ENCODE data around the gene OR10AD1.
"Not testable (repeated sequence)": the region's sequence is repeated elsewhere in the genome, so short reads cannot be mapped to it uniquely, and the experiment has no call there.

The OR10AD1 gene, protein sequence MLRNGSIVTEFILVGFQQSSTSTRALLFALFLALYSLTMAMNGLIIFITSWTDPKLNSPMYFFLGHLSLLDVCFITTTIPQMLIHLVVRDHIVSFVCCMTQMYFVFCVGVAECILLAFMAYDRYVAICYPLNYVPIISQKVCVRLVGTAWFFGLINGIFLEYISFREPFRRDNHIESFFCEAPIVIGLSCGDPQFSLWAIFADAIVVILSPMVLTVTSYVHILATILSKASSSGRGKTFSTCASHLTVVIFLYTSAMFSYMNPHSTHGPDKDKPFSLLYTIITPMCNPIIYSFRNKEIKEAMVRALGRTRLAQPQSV

DNA sequence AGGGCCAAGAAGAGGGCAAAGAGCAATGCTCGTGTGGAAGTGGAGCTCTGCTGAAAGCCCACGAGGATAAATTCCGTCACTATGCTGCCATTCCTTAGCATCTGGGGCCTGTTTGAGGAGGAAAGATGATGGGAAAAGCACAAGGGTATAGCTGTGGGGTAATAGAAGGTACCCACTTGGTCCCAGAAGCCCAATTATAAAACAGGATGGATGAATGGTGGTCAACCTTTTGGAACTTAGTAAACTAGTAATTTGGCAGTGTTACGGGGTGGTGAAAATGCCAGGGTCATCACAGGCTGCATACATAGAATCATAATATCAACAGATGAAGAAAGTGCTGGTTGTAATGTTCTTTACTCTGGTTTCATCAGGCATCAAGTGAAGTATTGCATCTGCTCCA is at the start of gene OR10AD1:
Gene OR10AD1 (minus strand): TSS at position 101 of the 400 bp plus-strand sequence. CDS start 0 bp downstream, at position 101.
- no peak for DNase-seq (ENCODE audit: low spot score)

DNA sequence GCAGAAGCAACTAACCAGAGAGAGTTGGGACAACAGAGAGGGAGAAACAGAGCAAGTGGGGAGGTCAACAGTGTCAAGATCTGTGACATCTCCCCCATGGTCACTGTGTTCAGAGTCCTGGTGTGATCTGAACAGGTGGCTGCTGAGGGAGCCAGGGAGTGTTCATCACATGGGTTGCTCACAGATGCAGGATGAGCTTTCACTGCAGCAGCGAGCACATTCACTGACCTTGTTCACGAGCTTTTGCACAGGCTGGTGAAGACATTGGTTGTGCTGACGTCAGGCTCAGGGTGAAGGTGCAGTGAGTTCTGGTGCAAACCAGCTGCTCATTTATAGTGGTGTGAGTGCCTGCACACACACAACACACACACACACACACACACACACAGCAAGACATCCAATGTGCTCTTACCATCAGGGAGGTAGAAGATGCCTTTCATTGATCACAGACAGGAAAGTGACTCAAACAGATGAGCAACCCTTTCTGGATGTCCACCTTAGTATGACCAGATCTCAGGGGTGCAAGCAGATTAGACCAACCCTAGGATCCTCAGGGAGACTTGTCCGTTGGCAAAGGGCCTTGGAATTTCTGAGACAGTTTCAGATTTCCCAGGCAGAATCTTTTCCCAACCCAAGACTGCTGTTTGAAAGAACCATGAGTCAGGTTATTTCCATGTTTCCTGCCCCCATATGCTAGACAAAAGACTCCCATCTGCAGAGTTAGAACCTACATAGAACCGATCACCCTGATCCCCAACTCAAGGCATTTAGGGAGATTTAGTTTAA is 44.3 kb upstream of the OR10AD1 start:
- no peak for DNase-seq (ENCODE audit: low spot score)

DNA sequence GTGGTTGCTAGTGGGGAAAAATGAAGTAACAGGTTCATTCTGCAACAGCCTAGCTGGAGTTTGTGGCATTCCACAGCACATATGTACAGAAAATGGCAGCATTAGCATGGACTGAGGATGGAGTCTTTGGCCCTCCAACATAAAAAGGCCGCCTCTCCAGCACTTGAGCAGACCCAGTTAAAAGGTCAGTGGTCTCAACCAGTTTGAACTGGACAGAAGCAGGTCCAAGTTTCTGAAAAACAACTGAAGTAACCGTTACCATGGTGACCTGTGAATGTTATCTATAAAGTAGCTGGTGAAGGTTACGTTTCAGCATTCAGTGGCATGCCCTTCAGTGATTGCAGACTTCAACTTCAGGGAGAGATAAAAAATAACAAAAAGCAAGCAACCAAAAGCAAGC is 34.1 kb upstream of the OR10AD1 start:
- no peak for DNase-seq (ENCODE audit: low spot score)

DNA sequence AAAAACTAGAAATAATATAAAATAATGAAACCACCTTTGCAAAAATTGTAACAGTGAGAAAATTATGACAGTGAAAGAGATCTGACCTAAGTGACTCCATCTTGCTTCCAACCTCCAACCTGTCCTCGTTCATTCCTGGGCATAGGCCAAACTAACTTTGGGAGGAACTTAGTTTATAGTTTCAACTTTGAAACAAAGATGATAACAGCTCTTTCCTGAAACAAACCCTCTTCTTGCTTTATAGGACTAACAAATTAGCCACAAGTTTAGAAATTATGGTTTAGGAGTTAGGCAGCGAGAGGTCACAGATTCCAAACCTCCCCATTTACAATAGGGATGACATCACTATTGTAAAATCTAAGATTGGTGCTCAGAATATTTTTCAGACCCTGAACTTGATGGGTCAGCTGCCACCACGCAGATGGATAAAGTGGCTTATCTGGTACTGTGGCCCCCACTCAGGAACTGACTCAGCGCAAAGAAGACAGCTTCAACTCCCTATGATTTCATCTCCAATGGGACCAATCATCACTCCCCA is 32.8 kb upstream of the OR10AD1 start:
- DNase-seq (ENCODE audit: low spot score), result no peak

DNA sequence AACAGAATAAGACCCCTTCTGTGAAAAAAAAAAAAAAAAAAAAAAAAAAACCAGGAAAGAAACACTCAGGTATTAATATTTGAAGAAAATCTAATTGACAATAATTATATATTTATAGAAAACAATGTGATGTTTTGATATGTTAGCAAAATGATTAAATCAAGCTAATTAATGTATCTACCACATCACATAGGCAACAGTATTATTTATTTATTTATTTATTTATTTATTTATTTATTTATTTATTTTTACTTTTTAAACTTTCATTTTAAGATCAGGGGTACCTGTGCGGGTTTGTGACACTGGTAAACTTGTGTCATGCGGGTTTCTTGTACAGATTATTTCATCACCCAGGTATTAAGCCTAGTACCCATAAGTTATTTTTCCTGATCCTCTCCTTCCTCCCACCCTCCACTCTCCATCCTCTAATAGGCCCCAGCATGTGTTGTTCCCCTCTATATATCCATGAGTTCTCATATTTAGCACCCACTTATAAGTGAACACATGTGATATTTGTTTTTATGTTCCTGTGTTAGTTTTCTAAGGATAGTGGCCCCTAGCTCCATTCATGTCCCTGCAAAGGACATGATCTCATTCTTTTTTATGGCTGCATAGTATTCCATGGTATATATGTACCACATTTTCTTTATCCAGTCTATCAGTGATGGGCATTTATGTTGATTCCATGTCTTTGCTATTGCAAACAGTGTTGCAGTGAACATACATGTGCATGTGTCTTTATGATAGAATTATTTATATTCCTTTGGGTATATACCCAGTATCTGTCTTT is 28.3 kb upstream of the OR10AD1 start:
- DNase-seq (ENCODE audit: low spot score), result not testable (repeated sequence)

DNA sequence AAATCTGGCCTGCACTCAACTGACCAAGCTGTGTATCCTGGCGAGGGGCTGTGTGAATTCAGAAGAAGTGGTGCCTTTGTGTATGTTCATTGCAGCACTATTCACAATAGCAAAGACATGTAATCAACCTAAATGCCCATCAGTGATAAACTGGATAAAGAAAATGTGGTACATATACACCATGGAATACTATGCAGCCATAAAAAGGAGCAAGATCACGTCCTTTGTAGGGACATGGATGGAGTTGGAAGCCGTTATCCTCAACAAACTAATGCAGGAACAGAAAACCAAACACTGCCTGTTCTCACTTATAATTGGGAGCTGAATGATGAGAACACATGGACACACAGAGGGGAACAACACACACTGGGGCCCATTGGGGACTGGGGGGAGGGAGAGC is 21.4 kb upstream of the OR10AD1 start:
- not testable (repeated sequence) for DNase-seq (ENCODE audit: low spot score)

DNA sequence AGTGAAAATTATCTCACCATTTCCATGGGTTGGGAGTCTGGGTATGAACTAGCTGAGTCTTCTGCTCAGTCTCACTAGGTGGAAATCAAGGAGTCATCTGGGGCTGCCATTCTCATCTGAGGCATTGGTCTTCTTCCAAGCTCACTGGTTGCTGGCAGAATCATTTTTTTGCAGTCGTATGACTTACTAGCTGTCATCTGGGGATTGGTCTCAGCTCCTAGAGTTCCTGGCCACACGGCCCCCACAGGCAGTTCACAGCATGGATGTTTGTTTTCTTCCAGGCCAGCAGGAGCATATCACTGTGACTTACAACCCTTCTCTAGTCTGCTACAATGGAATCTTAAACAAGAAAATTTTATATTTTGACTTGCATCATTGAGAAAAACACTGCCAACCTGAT is 18.6 kb upstream of the OR10AD1 start:
- no peak for DNase-seq (ENCODE audit: low spot score)

DNA sequence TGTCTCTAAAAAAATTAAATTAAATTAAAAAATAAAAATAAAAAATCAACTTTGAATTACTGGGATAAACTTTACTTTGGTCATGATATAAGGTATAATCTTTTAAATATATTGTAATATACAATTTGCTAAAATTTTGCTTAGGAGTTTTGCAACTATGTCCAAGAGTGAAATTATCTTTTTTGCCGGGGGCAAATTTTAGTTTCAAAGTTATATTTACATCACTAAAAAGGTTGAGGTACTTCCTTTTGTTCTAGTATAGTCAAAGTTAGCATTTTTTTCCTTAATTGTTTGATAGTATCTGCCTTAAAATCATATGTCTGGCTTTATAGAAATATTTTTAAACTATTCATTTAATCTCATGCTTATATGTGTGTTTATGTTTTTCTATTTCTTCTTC is 17.6 kb upstream of the OR10AD1 start:
- no peak for DNase-seq (ENCODE audit: low spot score)

DNA sequence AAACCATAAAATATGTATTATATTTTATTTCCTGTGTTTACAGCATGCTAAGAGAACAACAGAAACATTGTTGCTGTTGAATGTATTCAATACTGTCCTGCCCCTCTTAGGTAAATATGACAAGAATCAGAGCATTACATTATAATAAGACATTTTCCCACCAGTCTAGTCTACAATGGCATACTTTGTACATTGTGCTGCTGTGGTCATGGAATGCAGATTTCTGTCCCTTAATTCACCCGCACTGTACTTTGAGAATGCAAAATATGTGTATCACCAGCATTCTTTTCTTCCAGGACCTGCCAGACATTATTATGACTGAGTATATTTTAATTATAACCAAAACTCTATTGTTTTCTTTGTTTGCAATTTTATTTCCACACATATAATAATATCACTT is 16.5 kb upstream of the OR10AD1 start:
- no peak for DNase-seq (ENCODE audit: low spot score)

DNA sequence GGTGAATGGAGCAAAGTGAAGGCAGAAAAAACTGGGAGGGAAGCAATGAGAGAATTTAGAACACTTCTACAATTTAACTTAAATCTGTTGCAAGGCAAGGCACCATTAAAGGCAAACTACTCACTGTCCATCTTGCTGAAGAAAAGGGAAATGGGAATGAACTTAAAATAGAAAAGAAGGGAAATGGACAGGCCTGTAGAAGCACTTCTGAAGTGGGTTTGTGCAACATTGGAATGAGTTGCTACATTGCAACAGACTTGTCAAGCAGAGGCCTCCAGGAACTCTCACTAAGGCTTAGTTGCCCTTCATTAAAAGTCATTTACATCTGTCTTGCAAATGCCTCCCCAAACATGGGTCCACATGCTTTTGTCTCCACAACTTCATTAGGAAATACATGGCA is 13.7 kb upstream of the OR10AD1 start:
- no peak for DNase-seq (ENCODE audit: low spot score)

DNA sequence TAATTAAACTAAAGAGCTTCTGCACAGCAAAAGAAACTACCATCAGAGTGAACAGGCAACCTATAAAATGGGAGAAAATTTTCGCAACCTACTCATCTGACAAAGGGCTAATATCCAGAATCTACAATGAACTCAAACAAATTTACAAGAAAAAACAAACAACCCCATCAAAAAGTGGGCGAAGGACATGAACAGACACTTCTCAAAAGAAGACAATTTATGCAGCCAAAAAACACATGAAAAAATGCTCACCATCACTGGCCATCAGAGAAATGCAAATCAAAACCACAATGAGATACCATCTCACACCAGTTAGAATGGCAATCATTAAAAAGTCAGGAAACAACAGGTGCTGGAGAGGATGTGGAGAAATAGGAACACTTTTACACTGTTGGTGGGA is 6.4 kb upstream of the OR10AD1 start:
- not testable (repeated sequence) for DNase-seq (ENCODE audit: low spot score)

DNA sequence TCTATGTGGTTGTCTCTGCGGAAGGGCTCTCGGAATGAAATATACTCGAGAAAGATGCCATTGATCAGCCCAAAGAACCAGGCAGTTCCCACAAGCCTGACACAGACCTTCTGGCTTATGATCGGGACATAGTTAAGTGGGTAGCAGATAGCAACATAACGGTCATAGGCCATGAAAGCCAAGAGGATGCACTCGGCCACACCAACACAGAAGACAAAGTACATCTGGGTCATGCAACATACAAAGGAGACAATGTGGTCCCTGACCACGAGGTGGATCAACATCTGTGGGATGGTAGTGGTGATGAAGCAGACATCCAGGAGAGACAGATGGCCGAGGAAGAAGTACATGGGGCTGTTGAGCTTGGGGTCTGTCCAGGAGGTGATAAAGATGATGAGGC is 326 bp downstream of the OR10AD1 start:
- no peak for DNase-seq (ENCODE audit: low spot score)

DNA sequence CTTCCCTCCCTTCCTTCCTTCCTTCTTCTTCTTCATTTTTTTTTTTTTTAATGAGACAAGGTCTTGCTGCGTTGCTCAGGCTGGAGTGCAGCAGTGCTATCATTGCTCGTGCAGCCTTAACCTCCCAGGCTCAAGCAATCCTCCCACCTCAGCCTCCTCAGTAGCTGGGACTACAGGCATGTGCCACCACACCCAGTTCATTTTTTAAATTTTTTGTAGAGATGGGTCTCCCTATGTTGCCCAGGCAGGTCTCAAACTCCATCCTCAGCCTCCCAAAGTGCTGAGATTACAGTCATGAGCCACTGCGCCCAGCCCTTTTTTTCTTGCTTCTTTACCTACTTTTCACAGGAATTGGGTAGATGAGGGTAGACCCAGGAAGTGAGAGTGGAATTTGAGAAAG is 1.6 kb downstream of the OR10AD1 start:
- DNase-seq (ENCODE audit: low spot score), result no peak

DNA sequence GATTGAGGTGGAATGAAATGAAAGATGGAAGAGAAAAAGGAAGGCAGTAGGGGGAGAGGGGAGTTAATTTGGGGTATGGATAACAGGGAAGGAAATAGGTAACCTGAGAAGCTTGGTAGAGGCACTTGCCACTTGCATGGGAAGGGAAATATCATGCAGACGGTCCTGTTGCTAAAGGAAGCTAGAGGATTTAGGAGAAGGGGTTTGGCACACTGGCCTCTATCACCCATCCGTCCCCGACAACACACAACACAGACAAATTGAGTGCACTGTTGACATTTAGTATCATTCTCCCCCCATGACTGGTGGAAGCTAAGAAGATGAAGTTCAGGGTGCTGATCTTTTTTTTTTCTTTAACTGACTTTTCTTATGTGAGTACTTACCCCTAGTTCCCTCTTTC is 2.0 kb downstream of the OR10AD1 start:
- DNase-seq (ENCODE audit: low spot score), result no peak

DNA sequence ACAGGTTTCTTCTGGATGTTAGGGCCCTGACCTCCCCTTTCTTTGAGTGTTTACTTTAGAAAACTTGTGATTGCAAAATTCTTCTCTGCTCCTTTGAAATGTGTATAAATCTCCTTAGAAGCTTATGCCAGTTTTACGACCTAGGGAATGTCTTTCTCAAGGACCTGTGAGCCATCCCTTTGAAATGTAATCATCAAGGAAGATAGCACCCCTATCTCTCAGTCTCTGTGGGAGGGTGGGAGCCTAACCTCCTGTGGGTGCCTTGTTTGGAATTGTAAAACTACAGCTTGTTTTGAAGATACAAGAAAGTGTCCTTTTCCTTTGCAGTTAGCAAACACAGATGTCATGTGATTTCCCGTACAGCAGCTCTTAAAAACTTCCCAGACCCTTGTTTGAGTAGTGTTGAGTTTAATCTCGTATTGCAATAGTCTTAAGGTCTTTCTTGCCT is 3.3 kb downstream of the OR10AD1 start:
- no peak for DNase-seq (ENCODE audit: low spot score)

DNA sequence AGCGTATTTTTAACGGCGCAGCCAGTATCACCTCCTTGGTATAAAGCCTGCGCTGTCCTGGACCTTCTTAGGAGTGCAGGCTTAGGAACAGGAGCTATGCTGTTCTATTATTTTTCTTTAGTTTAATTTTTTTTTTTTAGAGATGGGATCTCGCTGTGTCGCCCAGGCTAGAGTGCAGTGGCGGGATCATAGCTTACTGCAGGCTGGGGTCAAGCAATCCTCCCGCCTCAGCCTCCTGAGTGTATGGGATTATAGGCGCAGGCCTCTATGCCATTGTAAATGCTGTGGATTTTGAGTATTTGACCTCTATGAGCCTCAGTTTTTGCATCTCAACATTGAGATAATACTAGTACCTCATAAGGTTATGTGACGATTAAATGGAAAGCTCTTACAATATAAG is 4.1 kb downstream of the OR10AD1 start:
- DNase-seq (ENCODE audit: low spot score), result no peak

DNA sequence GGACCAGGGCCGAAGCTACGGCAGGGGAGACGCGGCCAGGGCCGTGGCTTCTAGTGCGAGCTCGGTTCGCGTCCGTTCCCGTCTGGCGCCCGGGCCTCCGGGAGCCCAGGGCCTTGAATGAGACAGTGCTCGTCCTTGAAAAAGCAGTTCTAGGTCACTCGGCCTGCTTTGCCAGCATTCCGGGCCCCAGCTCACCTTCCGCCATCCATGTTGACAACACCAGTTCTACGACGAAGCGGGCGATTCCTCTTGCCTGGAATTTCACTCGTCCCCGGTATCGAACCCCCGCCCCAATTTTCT is 4.5 kb downstream of the OR10AD1 start:
- no peak for DNase-seq (ENCODE audit: low spot score)

DNA sequence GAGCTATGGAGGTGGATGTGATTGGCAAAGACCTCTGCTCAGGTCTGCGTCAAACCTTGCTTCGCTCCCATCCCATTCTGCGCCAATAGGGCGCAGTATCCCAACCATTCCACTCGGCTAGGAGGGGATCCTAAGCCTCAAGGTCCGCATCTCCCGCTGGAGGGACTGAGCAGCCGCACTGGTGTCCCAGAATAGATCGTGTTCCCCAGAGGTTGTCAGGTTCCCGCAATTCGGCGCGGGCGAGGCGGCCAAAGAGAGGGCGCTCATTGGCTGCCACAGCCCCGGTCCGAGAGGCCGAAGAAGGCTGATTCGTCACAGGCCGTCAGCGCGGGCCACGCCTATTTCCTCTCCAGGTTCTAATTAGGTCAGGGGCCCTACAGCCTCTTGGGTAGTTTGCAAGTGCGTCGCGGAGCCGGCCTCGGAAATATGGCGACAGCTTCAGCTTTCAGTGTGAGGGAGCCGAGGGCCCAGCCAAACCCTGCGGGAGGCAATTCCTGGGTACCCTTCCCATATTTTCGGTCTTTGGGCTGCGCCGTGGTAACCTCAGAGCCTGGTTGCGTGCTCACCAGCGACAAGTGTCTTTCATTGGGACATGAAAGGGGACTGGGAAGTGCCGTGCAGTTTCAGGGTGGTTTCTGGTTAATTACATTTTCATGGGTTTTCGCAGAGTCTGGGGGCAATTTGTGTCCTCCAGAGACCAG is 5.0 kb downstream of the OR10AD1 start:
- peak; percentile 97 for DNase-seq (ENCODE audit: low spot score)

DNA sequence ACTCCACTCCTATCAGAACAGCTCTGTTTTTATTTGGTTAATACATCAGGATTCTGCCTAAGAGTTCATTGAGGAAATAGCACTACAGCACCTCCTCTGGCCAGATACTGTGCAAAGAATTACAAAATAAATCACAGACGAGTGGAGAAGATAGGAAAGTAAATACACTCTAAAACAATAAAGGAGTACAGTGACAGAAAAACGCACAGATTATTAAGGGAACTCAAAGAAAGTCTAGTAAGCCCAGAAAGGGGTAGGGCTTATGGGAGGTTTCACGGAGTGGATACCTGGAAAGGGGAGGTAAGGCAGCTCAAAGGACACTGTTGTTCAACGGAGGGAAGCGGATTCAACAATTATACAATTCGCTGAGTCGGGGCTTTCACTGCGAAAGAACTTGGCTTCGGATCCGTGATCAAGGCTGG is 5.5 kb downstream of the OR10AD1 start:
- peak; percentile 39 for DNase-seq (ENCODE audit: low spot score)

DNA sequence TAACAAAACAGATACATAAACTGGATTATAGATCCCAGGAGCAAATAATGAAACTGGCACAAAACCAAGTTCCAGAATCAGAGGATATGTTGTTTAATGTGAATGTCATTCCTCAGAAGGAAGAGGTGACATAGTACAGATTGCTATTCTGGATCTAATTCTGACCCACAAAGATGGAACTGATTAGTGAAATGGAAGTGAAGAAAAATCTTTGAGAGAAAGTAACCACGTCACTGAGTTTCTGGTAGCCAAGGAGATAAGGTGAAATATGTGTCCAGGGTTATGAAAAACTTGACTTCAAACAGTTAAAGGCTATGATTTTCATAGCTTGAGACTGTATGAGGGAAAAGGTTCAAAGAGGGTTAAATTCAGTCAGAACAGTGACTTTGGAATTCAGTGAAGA is 8.3 kb downstream of the OR10AD1 start:
- no peak for DNase-seq (ENCODE audit: low spot score)

DNA sequence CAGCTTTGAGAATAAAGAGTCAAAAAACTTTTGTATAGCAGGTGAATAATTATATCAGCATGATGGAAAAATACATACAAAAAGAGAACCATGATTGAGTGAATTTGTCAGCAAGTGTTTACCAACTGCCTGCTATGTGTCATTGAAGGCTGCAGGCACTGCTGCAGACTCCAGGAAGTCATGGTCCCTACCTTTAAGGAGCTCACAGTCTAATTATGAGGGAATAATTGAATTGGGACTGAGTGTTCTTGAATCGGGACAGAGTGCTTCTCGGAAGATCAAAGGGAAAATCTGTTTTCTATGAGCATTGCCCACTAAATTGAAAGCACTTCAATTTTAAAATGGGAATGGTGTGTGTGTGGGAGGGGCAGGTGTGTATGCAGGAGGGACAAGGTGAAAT is 9.5 kb downstream of the OR10AD1 start:
- DNase-seq (ENCODE audit: low spot score), result no peak

DNA sequence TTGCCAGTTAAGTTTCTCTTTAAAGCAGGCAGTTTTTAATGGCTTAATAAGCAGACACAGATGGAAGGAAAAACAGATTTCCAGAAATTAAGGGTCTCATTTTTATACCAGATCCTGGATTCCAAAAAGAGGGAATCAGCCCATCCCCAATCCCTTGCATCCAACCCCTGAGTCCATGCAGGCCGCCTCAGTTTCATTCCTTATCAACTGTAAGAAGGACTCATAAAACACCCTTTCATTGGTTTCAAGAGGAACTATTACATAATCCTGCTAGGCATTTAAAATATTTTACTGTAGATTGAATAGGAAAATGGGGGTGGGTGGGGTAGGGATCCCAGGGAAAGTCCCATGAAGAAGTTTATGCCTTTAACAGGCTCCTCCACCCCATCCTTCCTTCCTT is 10.2 kb downstream of the OR10AD1 start:
- no peak for DNase-seq (ENCODE audit: low spot score)

Data from activated CD4-positive, alpha-beta T cell treated with anti-CD3 and anti-CD28 coated beads, Interleukin-2, Interleukin-4, amounts not matched to agents 100 ng/mL and 50 ng/mL, durations not matched to agents 16 hours and 8 hours (primary cell).